ENCODE data around the gene SLC36A1.

SLC36A1 gene

GRCh38 chr5:151534350-151534749 lies 86.9 kb downstream of the SLC36A1 start:
- no peak for DNase-seq (ENCODE audit: low read depth in 3 of 3)

GRCh38 chr5:151537044-151537443 lies 89.6 kb downstream of the SLC36A1 start:
- DNase-seq (ENCODE audit: low read depth in 3 of 3), result no peak

GRCh38 chr5:151541571-151541970 lies 94.2 kb downstream of the SLC36A1 start:
- no peak for DNase-seq (ENCODE audit: low read depth in 3 of 3)

Measured in stimulated activated CD4-positive, alpha-beta T cell treated with anti-CD3 and anti-CD28 coated beads, TNF-alpha, amount 100 ng/mL, for 4 hours (primary cell).